HG02571 (cell line): ENCODE measurements around the gene DCTD.
"Not testable (repeated sequence)": the region's sequence is repeated elsewhere in the genome, so short reads cannot be mapped to it uniquely, and the experiment has no call there.

Experiments
- ATAC-seq: cut with Tn5 transposase; IDR thresholded peaks from one replicate; pipeline ENCODE4 v1.9.1; 2021; ENCODE audit warnings: mild to moderate bottlenecking, moderate library complexity; ENCODE audit not compliant: unreplicated experiment

The DCTD gene

DNA sequence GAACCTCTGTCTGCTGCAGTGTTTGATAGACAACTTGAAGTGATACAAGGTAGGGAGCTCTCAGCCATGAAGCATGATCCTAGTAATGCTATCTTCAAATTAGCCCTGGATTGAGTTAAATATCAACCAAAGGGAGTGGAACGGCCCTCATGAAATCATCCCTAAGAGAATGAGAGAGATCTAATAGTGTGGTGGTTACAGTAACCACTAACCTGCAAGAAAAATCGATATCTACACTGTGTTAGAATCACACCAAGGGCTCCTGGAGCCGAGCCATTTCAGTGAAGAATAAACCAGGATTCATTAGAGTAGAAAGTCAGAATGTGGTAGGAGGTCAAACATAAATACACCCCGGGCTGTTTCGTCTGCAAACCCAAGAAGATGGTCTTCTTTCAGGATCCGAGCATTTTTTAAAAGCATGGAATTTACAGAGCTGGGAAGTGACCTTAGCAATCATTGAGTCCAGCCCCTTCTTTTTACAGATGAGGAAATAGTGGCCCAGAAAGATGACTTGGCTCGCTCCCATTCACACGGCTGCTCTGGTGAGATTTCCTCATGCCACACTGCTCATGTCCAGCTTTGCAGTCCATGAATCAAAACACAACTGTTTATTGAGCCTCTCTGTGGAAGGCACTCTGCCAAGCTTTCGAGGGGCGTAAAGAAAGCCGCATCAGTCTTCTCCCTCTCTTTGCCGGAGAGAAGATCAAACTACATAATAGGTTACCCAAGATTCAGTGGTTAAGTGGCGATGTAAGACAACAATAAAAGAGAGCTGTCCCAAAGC lies 5.5 kb upstream of the DCTD start:
- no peak for ATAC-seq

DNA sequence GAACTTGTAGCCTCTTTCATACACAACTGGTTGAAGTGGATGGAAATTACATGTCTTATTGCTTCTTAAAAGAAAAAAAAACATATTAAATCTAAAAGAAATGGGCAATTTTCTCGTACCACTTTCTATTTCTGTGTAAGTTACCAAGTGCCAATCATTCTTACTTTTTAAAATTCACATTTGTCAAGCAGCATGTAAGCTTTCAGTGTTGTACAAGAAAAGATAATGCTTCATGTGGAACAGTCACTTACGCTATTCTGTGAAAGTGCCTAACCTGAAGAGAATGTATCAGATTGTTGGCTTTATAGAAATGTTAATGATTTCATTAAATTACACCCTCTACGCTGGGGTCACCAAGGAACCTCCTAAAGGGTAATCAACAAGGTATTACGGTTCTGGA lies 4.4 kb upstream of the DCTD start:
- ATAC-seq = no peak

DNA sequence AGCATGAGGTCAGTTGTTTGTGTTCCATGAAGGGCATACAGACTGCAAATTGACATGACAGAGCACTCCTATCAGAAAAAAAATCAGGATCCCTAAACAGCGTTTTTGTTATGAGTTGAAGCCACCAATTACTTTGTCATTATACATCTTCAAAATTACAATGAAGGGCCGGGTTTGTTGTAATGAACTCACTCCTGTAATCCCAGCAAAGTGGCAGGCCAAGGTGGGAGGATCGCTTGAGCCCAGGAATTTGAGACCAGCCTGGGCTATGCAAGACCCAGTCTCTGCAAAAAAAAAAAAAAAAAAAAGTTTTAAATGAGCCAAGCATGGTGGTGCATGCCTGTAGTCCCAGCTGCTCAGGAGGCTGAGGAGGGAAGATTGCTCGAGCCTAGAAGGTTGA lies 3.5 kb upstream of the DCTD start:
- ATAC-seq = no peak

DNA sequence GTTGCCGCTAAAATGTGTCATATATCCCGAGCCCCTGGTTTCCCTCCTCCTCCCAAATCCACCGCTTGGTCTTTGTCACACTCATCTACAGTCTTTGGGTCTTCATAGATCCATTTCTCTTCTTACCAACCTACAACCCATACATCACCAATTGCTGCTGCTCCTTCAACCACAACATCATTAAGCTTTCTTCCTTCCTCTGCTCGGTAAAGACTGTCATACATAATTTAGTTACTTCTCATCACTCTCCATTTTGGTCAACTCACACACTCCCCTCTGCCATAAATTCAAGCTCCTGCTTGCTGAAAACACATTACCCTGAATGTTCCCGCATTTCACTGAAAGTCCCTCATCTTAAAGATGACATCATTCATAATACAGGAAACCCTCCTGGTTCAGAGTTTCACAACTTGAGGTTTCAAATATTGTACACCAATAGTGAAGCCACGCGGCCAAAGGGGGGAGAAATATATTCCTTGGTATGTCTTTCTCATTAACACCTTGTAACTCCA lies 1.7 kb upstream of the DCTD start:
- no peak for ATAC-seq

DNA sequence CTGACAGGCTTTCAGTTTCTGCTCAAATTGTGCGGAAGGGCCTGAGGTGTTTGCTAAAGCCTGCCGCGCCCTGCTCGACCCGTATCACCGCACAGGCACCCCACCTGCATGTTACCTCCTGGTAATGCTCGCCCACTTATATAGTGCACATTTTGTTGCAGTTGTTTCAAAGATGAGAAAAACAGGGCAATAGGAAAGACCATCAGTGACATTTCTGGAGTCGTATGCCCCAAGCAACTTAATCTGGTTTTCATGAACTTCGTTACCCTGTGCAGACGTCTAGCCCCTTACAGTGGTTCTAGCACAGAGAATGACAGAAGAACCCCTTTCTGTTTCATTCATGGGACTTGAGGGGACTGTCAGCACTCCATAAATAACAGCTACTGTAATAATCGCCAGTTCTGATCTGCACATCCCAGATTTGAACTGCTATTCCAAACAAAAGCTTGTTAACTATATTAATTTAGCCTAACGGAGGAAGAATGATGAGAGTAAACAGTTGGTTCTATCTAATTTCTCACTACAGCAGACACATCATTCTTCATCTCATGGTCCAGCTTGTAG lies 940 bp upstream of the DCTD start:
- peak; percentile 19 for ATAC-seq

DNA sequence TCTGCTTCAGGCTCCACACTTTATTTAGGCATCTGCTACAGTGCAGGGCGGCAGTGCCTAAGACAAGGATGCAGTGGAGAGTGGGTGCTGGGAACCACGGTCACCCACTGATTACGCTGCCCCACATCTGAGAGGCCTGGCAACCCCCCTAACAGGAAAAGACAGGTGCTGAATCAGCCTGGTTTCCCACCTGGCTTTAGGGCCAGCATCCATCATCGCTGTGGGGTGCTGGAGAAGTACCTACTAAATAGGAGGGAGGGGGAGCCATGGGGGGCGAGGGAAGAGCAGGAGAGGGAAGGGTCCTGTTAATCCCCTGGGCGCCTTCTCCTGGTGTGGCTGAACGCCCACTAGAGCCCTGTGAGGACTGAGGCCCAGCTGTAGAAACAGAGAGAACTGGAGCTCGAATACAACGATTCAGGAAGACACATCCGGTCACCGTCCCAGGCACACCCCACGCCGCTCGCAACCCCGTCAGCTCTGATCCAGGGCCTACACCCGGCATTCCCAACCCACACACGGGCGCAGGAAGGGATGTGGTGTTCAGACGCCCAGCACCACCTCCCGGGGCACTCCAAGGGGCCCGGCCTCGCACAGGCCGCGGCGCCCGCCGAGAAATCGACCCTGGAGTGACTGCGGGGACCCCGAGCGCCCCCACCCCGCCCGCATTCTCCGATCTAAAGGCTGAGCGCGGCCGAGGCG lies 554 bp downstream of the DCTD start:
- ATAC-seq = peak; percentile 11

DNA sequence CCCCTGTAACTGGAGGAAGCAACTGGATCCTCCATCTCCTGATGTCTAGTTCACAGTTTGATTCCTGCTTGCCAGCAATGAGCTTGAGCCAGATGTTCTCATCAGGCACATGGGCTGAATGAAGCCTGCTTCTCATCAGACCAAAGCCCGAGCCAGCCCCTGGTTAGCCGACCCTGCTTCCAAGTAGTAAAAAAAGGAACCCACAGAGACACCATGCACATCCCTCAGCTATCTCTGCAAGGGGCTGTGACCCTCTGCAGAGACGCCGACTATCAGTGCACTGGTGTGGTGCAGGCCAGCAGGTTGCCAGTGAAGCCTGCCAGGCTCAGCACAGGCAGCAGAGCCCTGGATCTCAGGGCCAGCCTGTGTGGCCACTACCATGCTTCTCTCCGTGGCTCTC lies 2.8 kb downstream of the DCTD start:
- ATAC-seq = no peak

DNA sequence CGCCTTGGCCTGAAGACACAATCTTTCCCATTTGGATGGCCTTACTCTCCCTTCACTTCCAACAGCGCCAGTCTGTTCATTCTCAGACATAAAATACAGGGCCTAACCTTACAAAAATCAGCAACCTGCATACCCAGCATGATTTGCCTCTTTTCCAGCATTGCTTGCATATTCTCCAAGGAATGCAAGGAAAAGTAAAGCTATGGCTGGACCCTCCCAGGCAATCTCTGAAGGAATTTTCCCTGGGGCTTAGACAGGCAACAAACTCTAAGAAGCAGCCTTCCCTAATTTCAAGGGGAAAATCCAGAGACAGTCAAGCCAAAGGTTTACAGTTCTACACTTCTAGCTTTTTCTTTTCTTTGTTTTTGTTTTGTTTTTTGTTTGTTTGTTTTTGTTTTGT lies 3.6 kb downstream of the DCTD start:
- no peak for ATAC-seq

DNA sequence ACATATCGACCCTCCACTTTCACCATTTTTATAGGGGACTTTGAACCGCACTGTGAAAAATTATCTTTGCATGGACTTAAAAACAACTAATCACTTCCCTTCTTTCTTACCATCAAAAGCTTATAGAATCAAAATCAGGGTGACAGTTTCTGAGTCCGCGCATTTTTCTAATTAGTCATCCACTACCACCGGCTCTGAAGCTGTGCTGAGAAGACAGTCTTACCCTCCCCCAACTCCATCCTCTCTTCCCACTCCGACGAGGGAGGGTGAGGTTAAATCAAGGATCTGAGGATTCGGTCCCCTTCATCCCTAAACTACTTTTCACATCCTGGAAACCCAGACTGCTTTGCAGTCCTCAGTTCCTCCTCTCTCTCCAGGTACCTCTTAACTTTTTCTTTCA lies 4.2 kb downstream of the DCTD start:
- no peak for ATAC-seq

DNA sequence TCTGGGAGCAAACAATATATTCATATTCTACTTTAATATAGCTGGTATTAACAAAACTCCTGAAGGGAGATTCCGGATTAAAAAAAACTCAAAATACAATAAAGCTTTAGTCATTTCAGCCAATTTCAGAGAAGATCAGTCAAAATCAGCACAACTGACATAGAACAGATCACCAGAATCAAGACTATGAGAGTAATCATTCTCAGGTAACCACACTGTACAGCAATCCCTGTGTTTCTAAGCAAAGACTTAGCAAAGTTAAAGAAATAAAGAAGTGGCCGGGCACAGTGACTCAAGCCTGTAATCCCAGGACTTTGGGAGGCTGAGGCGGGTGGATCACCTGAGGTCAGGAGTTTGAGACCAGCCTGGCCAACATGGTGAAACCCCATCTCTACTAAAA lies 9.1 kb downstream of the DCTD start:
- ATAC-seq = no peak

DNA sequence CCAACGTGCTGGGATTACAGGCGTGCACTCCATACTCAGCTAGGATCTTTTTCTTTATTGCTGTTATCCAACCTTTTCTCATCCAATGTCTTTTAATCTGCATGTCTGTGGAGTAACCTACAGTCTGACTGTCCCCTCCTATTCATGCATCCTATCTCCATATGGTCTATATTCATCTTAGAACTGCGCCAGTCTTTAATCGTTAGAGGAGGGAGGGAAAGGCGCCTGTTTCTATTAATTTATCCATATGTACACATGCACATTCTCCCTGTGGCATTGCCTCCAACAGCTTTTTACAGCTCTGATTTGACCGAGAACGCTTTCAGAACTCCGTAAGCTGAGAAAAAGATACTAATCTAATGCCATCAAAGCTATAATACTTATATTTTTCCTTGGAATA lies 9.8 kb downstream of the DCTD start:
- ATAC-seq = no peak

DNA sequence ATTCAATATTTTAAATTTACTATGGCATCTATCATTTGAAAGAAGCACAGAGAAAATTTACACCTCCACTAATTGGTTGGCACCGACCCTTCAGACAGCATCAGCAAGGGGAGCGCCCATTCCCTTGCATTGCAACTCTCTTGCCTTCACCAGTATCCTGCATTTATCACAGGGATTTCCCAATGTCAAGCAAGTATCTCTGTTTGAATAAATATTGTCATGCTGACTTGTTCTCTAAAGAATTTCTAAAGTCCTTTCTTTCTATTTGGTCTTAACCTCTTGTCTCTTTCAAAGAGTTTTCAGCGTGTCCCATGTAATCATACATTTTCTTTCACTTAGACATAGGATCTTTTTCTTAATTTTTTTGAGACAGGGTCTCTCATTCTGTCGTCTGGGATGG lies 10.4 kb downstream of the DCTD start:
- ATAC-seq = no peak

DNA sequence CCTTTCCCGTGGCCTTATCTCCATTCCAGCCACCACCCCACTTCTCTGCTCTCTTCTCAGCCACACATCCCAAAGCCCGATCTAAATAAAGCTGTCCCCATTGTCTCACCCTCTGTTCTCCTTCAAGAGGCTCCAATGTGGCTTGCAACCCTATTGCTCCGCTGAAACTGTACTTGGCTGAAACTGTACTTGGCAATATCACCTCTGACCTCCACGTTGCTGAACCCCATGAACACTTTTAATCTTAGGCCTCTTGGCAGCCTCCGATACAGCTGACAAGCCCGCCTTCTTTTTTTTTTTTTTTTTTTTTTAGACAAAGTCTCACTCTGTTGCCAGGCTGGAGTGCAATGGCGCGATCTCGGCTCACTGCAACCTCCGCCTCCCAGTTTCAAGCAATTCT lies 12.1 kb downstream of the DCTD start:
- ATAC-seq = no peak

DNA sequence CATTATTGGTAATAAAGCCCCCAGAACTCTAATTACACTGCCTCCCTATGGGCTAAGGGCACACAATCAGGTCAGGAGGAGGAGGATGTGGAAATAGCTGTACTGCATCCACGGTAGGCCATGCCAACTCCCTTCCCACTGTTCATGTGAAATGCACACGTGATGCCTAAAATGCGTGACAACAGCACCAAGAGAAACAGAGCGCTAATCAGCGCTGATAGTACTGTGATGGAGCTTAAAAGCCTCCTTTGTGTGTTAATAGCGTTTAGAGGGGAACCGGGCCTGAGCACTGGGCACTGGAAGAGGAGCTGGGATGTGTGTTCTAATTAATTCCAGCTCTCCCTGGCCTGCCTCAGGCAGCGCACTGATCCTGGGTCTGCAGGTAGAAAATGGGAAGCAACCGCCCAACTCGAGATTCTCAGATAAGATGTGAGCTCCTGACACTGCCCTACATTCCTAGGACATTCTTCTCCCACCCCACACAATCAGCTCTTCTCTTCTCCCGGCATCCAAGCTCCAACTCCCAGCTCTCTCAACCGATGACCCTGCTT lies 12.9 kb downstream of the DCTD start:
- ATAC-seq = no peak

DNA sequence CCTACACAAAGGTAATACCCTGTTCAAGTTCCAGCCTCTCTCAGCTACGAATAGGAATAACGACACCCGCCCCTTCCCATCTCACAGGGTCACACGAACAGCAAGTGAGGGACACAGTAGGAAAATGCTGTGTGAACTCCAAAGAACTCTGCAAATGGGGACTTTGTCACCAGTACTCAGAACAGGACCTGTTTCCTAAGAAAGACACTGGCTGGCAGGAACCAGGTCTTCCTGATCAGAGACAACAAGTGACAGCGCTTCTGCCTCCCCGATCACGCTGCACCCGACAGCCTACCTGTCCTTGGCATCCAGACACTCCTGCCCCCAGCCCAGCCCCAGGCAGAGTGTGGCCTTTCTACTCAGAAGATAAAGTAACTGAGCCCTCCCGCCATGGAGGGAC lies 14.2 kb downstream of the DCTD start:
- no peak for ATAC-seq

DNA sequence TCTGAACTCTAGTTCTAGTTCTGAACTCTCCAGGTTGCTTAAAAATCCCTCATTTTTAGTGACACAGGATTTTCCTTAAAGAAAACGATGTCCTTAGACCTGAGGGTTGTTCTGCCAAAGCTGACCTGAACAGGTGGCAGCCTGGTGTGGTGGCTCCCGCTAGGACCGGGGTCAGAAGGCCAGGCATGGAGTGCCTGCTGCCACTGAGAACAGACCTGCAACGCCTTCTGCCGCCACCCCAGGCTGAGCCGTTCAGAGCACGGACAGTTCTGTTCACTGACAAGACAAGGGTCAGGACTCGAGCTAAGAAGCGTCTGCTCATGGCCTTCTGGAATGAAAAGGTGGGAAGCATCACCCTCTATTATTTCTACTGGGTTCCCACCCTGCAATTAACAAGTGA lies 15.8 kb downstream of the DCTD start:
- no peak for ATAC-seq

DNA sequence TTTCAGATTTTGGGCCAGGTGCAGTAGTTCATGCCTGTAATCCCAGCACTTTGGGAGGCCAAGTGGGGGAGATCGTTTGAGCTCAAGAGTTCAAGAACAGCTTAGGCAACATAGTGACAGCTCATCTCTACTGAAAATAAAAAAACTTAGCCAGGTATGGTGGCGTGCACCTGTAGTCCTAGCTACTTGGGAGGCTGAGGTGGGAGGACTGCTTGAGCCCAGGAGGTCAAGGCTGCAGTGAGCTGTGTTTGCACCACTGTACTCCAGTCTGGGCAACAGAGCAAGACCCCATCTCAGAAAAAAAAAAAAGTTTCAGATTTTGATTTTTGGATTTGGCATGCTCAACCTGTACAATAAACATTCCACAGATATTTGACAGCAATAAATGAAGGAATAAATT lies 17.2 kb downstream of the DCTD start:
- ATAC-seq = not testable (repeated sequence)

DNA sequence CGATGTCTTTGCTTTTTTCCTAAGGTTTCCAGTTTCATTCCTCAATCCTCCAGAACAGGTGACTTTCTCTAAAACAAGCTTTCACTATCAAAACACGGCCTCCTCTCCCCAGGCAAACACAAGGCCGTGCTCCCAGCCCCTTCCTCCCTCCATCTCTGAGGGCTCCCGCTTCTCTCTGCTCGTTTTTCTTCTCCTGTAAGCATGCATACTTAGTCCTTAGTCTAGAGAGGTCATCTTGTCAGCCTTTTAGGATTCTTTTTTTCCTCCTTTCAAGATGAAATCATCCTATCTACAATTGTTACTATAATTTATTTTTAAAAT lies 18.7 kb downstream of the DCTD start:
- no peak for ATAC-seq

DNA sequence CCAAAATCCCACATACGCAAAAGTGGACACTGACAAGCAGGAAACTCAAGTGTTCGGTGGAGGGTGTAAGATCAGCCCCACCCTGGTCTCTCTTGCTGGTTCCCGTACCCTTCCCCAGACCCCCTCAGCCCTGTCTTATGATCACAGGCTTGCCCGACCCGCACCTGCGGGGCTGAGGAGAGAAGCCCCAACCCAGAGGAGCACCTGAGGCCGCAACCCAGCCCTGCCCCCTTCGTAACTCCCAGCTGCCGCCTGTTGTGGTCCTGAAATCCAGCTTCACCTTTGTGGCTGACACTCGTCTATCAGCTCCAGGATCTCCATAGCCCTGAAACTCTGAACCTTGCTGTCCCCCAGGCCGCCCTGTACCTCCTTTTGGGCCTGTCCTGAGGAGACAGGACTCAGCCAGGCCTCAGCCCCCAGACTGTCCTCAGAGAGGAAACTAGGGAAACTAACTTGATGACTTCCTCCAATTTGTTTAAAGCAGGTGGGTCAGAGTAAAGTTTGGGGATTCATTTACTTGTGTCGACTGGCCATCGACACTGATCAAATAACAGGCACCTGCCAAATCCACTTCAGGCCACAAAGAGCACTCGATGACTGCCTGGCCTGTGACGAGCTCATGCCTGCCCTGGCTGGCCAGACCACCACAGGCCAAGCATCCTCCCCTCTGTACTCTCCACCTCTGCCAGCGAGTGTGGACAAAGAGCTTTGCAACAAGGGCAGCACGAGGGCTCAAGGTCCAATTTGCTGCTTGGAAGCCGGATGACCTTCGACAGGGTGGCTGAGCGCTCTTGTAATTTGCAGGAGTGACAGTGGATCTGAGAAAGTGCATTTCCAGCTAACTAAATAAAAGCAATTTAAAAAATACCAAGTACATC lies 19.3 kb downstream of the DCTD start:
- ATAC-seq = no peak

DNA sequence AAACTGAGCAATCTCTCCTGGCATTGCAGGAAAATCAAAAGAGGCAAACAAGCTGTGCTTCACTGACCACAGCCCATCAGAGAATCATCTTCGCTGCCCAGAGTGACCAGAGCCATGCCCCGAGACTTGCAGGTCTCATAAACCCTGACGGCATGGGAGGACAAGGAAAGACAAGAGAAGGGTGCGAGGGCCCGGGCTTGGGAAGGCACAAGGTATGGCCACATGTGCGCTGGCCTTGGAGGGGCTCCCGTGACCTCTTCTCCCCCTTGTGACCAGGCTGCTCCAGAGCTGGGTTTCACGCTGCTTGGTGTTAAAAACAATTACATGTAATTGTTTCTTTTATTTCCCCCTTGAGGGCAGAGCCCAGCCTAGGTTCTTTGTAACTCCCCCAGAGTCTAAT lies 20.8 kb downstream of the DCTD start:
- no peak for ATAC-seq

DNA sequence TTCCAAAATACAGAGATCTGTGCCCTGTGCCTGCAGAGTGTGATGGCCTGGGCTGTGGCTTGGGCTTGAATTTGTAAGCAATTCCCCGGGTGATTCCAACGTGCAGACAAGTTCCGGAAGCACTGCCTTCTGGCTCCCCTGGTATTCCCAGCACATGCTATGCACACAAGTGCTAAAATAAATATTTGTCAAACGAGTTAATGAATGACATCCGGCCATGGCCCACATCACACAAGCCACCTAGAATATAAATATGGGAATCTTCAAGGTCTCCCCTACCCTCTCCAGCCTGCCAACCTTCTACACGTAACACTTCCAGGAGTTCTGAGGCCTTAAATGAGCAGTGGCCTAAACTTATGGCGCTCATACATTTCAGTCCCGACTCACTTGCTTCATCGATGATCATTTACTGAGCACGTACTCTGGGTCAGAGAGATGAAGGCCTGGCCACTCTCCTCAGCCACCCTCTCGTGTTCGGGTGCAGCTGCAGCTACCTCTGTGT lies 21.3 kb downstream of the DCTD start:
- no peak for ATAC-seq
